AG10803 (cell line): Measurements from ENCODE around the gene KIF16B.

ENCODE experiments used
- DNase-seq: peaks from one replicate; pipeline ENCODE4 v3.0.0; 2010; ENCODE audit warnings: low read depth
- H3K4me3 ChIP-seq: 2 replicates; pipeline ENCODE4 v1.5.1; 2011; ENCODE audit warnings: mild to moderate bottlenecking, low read length, control low read depth
- CTCF ChIP-seq: conservative IDR thresholded peaks from 2 replicates; pipeline ENCODE4 v1.5.1; 2011; ENCODE audit warnings: mild to moderate bottlenecking, low read length, control low read depth, inconsistent platforms

The KIF16B gene

GRCh38 chr20:16415071-16416053, 157.9 kb downstream of the KIF16B start:
- peak; percentile 34 for DNase-seq
- no peak overlapping the region for H3K4me3 ChIP-seq
- TF ChIP-seq CTCF, result no peak

GRCh38 chr20:16412906-16413305, 160.3 kb downstream of the KIF16B start:
- no peak for TF ChIP-seq CTCF
- no peak overlapping the region for H3K4me3 ChIP-seq
- peak; percentile 16 for DNase-seq

DNA sequence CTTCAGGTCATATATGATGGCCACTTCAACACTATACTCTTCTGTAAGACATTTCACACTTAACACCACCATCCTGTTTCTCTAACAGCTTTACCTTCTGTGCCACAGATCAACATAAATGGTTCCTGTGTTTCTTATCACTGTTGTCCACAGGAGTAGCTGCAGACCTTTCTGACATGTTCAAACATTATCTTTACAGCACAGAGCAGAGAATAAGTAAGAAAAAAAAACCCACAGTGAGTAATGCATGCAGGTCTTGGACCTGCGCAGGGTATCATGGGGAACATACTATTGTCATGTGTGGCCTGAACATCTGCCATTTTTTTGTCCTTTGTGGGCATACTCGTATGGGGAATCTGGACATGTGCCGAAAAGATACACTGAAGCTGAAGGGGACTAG, 161.9 kb downstream of the KIF16B start:
- TF ChIP-seq CTCF, result no peak
- no peak for DNase-seq
- H3K4me3 ChIP-seq, result no peak overlapping the region

DNA sequence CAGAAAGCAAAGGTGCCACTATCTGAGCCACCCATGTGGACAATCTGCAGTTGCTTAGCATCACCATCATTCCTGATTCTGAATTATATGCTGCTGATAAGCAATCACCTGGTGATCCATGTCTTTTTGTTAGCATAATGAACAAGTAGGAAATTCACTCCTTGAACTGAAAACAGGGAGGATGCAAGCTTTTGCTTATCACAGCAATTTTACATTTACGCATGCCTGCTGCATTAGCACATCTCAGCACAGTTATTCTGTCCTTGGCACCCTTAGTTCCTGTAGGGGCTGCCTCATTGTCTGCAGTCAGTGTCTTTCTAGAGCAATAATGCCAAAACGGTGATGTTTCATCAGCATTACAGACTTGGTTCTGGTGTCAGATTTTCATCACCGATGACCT, 162.6 kb downstream of the KIF16B start:
- TF ChIP-seq CTCF, result no peak
- H3K4me3 ChIP-seq, result no peak overlapping the region
- no peak for DNase-seq

- no peak for TF ChIP-seq CTCF
- no peak for DNase-seq
- no peak overlapping the region for H3K4me3 ChIP-seq
Measured at GRCh38 chr20:16408981-16409380, 164.3 kb downstream of the KIF16B start.

DNA sequence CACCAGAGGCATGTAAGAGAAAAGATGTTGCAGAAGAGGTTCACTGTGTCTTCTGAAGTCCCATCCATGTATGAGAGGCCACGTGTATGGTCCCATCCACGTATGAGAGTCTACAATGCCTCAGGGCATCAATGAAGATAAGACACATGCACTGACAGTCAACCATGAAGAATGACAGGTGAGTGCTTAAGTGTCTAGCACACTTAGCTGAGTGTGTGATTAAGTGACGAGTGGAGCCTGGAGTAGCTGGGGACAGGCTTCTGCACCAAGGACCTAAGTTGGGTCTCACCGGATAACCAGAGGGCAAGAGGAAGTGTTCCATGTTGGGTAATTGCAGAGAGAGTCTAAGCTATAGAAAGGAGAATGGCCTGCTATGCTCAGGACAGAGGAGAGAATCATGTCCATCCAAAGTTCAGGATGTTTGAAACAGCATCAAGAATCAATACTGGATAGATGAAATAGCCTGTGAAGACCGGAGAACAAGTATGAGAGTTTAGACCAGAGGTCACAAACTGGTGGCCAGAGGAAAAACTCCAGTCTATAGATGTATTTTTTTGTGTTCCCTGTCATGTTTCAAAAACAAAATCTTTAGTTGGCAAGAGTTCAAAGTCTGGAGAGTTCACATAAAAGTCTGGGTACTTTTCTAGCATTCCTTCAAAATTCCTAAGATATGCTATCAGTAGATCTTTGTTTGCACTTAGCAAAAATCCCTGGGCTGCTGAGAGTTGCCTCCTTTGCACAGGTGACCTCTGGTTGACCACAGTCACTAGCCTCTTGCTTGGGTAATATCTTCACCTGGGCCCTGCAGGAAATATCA, 165.8 kb downstream of the KIF16B start:
- no peak overlapping the region for H3K4me3 ChIP-seq
- no peak for TF ChIP-seq CTCF
- DNase-seq, result no peak
